Smooth muscle cell of the brain vasculature (primary cell): ENCODE results near the gene COX8A.
"Not testable (repeated sequence)": the region's sequence is repeated elsewhere in the genome, so short reads cannot be mapped to it uniquely, and the experiment has no call there.

Experiments
- DNase-seq: peaks from one replicate; pipeline ENCODE4 v3.0.0-alpha.2; 2012; ENCODE audit warnings: low read depth, low spot score

The COX8A gene

GRCh38 chr11:63969461-63969860 lies 5.0 kb upstream of the COX8A start:
- no peak for DNase-seq

GRCh38 chr11:63970902-63971301 lies 3.5 kb upstream of the COX8A start:
- DNase-seq, result no peak

- not testable (repeated sequence) for DNase-seq
Measured at GRCh38 chr11:63973912-63974258, 535 bp upstream of the COX8A start.

- no peak for DNase-seq
Measured at GRCh38 chr11:63978551-63979239, 4.3 kb downstream of the COX8A start.

- no peak for DNase-seq
Measured at GRCh38 chr11:63979426-63979825, 5.0 kb downstream of the COX8A start.

GRCh38 chr11:63985812-63986155 lies 11.4 kb downstream of the COX8A start:
- no peak for DNase-seq

GRCh38 chr11:63986156-63986931 lies 11.9 kb downstream of the COX8A start, which contains the start of gene OTUB1:
OTUB1 (plus strand) TSS chr11:63986438; CDS start chr11:63986457, 19 bp downstream.
- no peak for DNase-seq

- no peak for DNase-seq
Measured at GRCh38 chr11:63986932-63987513, 12.6 kb downstream of the COX8A start.

GRCh38 chr11:63991558-63991957 lies 17.1 kb downstream of the COX8A start:
- DNase-seq, result no peak

GRCh38 chr11:63993100-63993499 lies 18.7 kb downstream of the COX8A start:
- DNase-seq, result no peak

GRCh38 chr11:63993993-63994392 lies 19.6 kb downstream of the COX8A start:
- no peak for DNase-seq

- DNase-seq, result no peak
Measured at GRCh38 chr11:63996512-63996911, 22.1 kb downstream of the COX8A start.

GRCh38 chr11:63997104-63997700 lies 22.8 kb downstream of the COX8A start:
- no peak for DNase-seq

- DNase-seq, result no peak
Measured at GRCh38 chr11:63997801-63998337, 23.4 kb downstream of the COX8A start.

GRCh38 chr11:63998558-63999348 lies 24.3 kb downstream of the COX8A start:
- DNase-seq, result no peak

GRCh38 chr11:63999349-64000025 lies 25.1 kb downstream of the COX8A start:
- DNase-seq, result no peak

- no peak for DNase-seq
Measured at GRCh38 chr11:64000026-64000739, 25.8 kb downstream of the COX8A start.

GRCh38 chr11:64000740-64001483 lies 26.5 kb downstream of the COX8A start:
- DNase-seq, result no peak
